Endothelial cell of umbilical vein (primary cell): ENCODE results near the gene NDUFV1. TPM values are rescaled to one million over a fixed set of nuclear protein-coding genes. Genes with fewer than 3 reads are reported as not detected.

Experiments
- BruUV-seq: library from RNA; stranded (reverse); fragments of 400-500 nt; replicated peaks from 2 replicates; lab custom pipeline; 2021; lab: Mats Ljungman, UMichigan
- CTCF ChIA-PET: fragments of 300-600, 350-600 bp; sonication (Branson Sonifier 250); formaldehyde crosslinking; loops from one replicate; lab custom pipeline; 2021; ENCODE audit warnings: antibody characterized with exemption, inconsistent platforms; lab: Charles Lee
- POLR2A ChIA-PET: fragments of 300-600, 350-600 bp; sonication (Branson Sonifier 250); formaldehyde crosslinking; loops from one replicate; lab custom pipeline; 2021; ENCODE audit warnings: antibody characterized with exemption, inconsistent platforms; lab: Charles Lee
- DNase-seq: peaks from one replicate; pipeline ENCODE4 v3.0.0-alpha.2; 2011; ENCODE audit warnings: low read depth, low spot score
- FAIRE-seq: peaks from 2 replicates; lab custom pipeline; 2011; peaks lifted over from hg19 to GRCh38; lab: Jason Lieb, UNC
- H2AFZ ChIP-seq: 2 replicates; pipeline ENCODE4 v1.6.0; 2012; ENCODE audit warnings: low read depth, low read length, control low read depth, inconsistent platforms
- H3K27ac ChIP-seq: 2 replicates; pipeline ENCODE4 v1.5.1; 2011; ENCODE audit warnings: low read depth, mild to moderate bottlenecking, control low read depth, low read length, moderate library complexity; ENCODE audit not compliant: insufficient read depth
- H3K27me3 ChIP-seq, 2 experiments: 2 replicates each; pipeline versions ENCODE4 v1.6.0 to v1.6.1; 2011; ENCODE audit warnings: low read length in 2 of 2, mixed read lengths in 1 of 2; ENCODE audit not compliant: control insufficient read depth in 2 of 2, insufficient read depth in 2 of 2
- H3K36me3 ChIP-seq, 2 experiments: 2 replicates in 1 of 2; 3 replicates in 1 of 2; pipeline ENCODE4 v1.5.1; 2011; ENCODE audit warnings: low read length in 2 of 2, mild to moderate bottlenecking in 1 of 2, moderate library complexity in 1 of 2; ENCODE audit not compliant: control insufficient read depth in 2 of 2, insufficient read depth in 2 of 2; ENCODE audit errors: extremely low read depth in 1 of 2
- H3K4me1 ChIP-seq: 3 replicates; pipeline ENCODE4 v1.5.1; 2011; ENCODE audit warnings: mild to moderate bottlenecking, low read length; ENCODE audit not compliant: control insufficient read depth, insufficient read depth; ENCODE audit errors: extremely low read depth
- H3K4me2 ChIP-seq: 2 replicates; pipeline ENCODE4 v1.6.1; 2011; ENCODE audit warnings: low read length, control low read depth, mixed read lengths; ENCODE audit not compliant: insufficient read depth
- H3K4me3 ChIP-seq, 3 experiments: fragments of 200-600 bp in 1 of 3; sonication (generic), shearing (Covaris generic) in 1 of 3; replicated peaks in 1 of 3; 2 replicates each; pipeline ENCODE4 v1.5.1; 2011 to 2016; ENCODE audit warnings: control low read depth in 3 of 3, low read length in 3 of 3, mild to moderate bottlenecking in 2 of 3, inconsistent platforms in 1 of 3, low read depth in 1 of 3, moderate library complexity in 1 of 3; ENCODE audit not compliant: insufficient read depth in 1 of 3
- H3K79me2 ChIP-seq: 2 replicates; pipeline ENCODE4 v1.6.0; 2012; ENCODE audit warnings: low read length, inconsistent platforms; ENCODE audit not compliant: control insufficient read depth, insufficient read depth
- H3K9ac ChIP-seq: replicated peaks from 2 replicates; pipeline ENCODE3; 2011; ENCODE audit warnings: low read length, control low read depth; ENCODE audit not compliant: insufficient read depth; ENCODE audit errors: extremely low read depth
- H3K9me1 ChIP-seq: replicated peaks from 3 replicates; pipeline ENCODE4 v1.6.0; 2011; ENCODE audit warnings: mild to moderate bottlenecking, low read length; ENCODE audit not compliant: control insufficient read depth, insufficient read depth; ENCODE audit errors: extremely low read depth
- H3K9me3 ChIP-seq: replicated peaks from 2 replicates; pipeline ENCODE4 v1.5.1; 2012; ENCODE audit warnings: low read length, inconsistent platforms; ENCODE audit not compliant: control insufficient read depth, insufficient read depth
- H4K20me1 ChIP-seq: replicated peaks from 2 replicates; pipeline ENCODE3; 2011; ENCODE audit warnings: mild to moderate bottlenecking, low read length; ENCODE audit not compliant: control insufficient read depth, insufficient read depth; ENCODE audit errors: extremely low read depth
- CTCF ChIP-seq, 2 donors: IDR thresholded peaks; 1 replicate in 1 of 2; 2 replicates in 1 of 2; pipeline ENCODE4 v1.5.1; 2011; ENCODE audit warnings: low read length in 2 of 2, mild to moderate bottlenecking in 2 of 2, moderate library complexity in 2 of 2, control low read depth in 1 of 2, inconsistent platforms in 1 of 2, low read depth in 1 of 2; ENCODE audit not compliant: insufficient read depth in 1 of 2; ENCODE audit errors: extremely low read depth in 1 of 2
- EZH2 ChIP-seq: IDR thresholded peaks from 2 replicates; pipeline ENCODE4 v1.6.1; 2012; ENCODE audit warnings: borderline replicate concordance, low read depth, mild to moderate bottlenecking, moderate library complexity, low read length, inconsistent platforms; ENCODE audit not compliant: severe bottlenecking
- FOS ChIP-seq: IDR thresholded peaks from 2 replicates; pipeline ENCODE4 v1.6.1; 2011; ENCODE audit warnings: mild to moderate bottlenecking, low read length, moderate library complexity, borderline replicate concordance; ENCODE audit not compliant: insufficient read depth
- GATA2 ChIP-seq: IDR thresholded peaks from 2 replicates; pipeline ENCODE4 v1.7.0; 2011; ENCODE audit warnings: low read depth, mild to moderate bottlenecking, moderate library complexity, mixed read lengths, low read length; ENCODE audit not compliant: insufficient read length, insufficient read depth
- JUN ChIP-seq: IDR thresholded peaks from 2 replicates; pipeline ENCODE4 v1.6.1; 2011; ENCODE audit warnings: borderline replicate concordance, low read depth; ENCODE audit not compliant: insufficient read length, insufficient read depth
- MAX ChIP-seq: IDR thresholded peaks from 2 replicates; pipeline ENCODE4 v1.6.1; 2011; ENCODE audit not compliant: insufficient read depth, insufficient read length
- MYC ChIP-seq: IDR thresholded peaks from one replicate; pipeline ENCODE4 v1.6.1; 2011; ENCODE audit warnings: mild to moderate bottlenecking, low read depth, low read length
- POLR2A ChIP-seq: IDR thresholded peaks from 2 replicates; pipeline ENCODE4 v1.6.1; 2012; ENCODE audit warnings: low read depth, mild to moderate bottlenecking, control low read depth, low read length
- POLR2AphosphoS5 ChIP-seq: IDR thresholded peaks from 2 replicates; pipeline ENCODE4 v1.6.1; 2012; ENCODE audit warnings: low read depth, mild to moderate bottlenecking, control low read depth, low read length, moderate library complexity; ENCODE audit not compliant: insufficient read depth
- dilution Hi-C: fragments of 300-500 bp; cut with MboI; formaldehyde crosslinking; loops from one replicate; pipeline ENCODE4 v1.15.0; 2019; ENCODE audit warnings: low sequenced_read_pairs; ENCODE audit not compliant: extremely low pct_ligation_motif_present
- intact Hi-C: fragments of 100-400 bp; cut with micrococcal nuclease; formaldehyde crosslinking; loops from one replicate; pipeline ENCODE4 v1.10.0; 2022
- polyA plus RNA-seq, 4 experiments: library from polyadenylated mRNA; depleted of rRNA in 3 of 4; stranded (reverse) in 3 of 4; unstranded in 1 of 4; fragments of >200 nt; gene quantifications; 2 replicates each; pipeline versions ENCODE4 v1.2.1 to v1.2.3, GENCODE V29; 2011 to 2012; ENCODE audit warnings: missing spikeins in 1 of 4
- total RNA-seq: library from RNA; stranded (reverse); gene quantifications from 2 replicates; pipeline ENCODE4 v1.2.3, GENCODE V29; 2021

Gene NDUFV1
- total and polyA plus RNA-seq, 2 donors (not counting 3 experiments of a cell fraction or from before 2014, with no cell fraction given) = 191 to 203 TPM

- ChIA-PET CTCF (interaction anchor here (0.8 to 6.6 kb wide), 3 partner anchors 12 to 64 kb away, joined by 4 to 98 read pairs (median 92); no protein-coding TSS in a partner anchor), POLR2A (no interaction called here)
- Histone ChIP-seq H3K4me2 (no peak overlapping the region), H3K4me3 (no peak overlapping the region), H3K4me1 (peaks cover 4% of the 10 kb centered on the region), H3K79me2 (no peaks in the 10 kb centered on the region), H3K9ac (no peak overlapping the region), H3K36me3 (no peaks in the 10 kb centered on the region), H3K27ac (no peak overlapping the region), H3K9me1 (no peaks in the 10 kb centered on the region), H2AFZ (no peak overlapping the region), H4K20me1 (no peaks in the 10 kb centered on the region), H3K27me3 (no peaks in the 10 kb centered on the region), H3K9me3 (no peaks in the 10 kb centered on the region)
- no TSS peak for BruUV-seq
- TF ChIP-seq JUN = no peak
- no peak for TF ChIP-seq POLR2A
- no peak for TF ChIP-seq FOS
- no peak for TF ChIP-seq CTCF (IDR thresholded peaks at IDR 0.05; ENCODE audit: extremely low read depth in 1 of 2, insufficient read depth in 1 of 2, low read depth in 1 of 2, low read length in 2 of 2)
- no peak for TF ChIP-seq GATA2
- TF ChIP-seq POLR2AphosphoS5 = no peak
- TF ChIP-seq MYC = no peak
- TF ChIP-seq EZH2 = no peak
- TF ChIP-seq MAX = no peak
- dilution Hi-C loops = no loop called here
- DNase-seq = no peak
- no peak for FAIRE-seq
- intact Hi-C loops = loop anchor here (10.0 kb wide), 1 partner anchor 783 kb away; the partner anchor contains the start of gene RCE1
Measured at GRCh38 chr11:67627441-67627811, 20.7 kb downstream of the NDUFV1 start.
